Measurements from ENCODE around the gene NEDD9.

Gene NEDD9

DNA sequence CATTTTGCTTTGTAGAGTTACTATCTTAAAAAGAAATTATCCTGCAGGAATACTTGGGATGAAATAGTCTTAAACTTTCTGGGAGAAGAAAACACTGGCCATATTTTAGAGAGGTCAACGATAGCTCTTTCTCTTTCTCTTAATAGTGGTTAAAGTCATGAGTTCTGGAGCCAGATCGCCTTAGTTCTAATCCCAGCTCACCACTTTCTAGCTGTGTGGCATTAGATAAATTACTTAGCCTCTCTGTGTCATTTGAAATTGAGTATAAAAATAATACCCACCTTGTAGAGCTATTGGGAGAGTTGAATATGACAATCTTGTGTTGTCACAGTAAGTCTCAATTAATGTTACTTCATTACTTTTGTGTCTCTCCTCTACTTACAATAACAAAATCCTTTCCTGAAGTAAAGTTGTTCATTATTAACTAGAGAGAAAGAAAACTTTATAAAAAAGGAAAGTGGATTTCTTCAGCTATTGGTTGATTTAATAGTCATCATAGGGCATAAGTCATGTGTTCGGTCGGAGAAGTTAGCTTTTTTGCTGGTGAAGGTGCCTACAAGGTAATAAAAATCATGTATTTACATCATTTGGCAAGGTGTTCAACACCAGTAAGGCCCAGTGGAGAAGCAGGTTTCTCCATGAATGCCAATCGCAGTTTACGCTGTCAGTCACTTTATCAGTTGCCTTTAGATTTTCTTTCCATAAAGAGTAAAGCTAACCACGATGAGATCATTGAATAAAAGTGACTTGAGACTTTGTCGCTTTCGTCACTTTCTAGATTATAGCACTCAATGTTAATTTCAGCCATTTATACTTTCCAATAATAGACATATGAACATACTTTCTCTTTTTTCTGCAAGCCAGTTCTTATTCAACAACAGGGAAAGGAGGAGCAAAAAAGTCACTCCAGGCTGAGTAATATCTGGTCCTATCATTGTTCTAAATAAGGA lies 2.0 kb downstream of the NEDD9 start:
- no peak for DNase-seq (ENCODE audit: low read depth)
- no peak overlapping the region for H3K4me3 ChIP-seq (ENCODE audit: low read depth, low read length)
- TF ChIP-seq POLR2A (IDR thresholded peaks at IDR 0.05; ENCODE audit: extremely low read depth, insufficient read length) (no peak), MYC (IDR thresholded peaks at IDR 0.05; ENCODE audit: low read depth, low read length) (no peak)
- TF ChIP-seq, protein P1, sequence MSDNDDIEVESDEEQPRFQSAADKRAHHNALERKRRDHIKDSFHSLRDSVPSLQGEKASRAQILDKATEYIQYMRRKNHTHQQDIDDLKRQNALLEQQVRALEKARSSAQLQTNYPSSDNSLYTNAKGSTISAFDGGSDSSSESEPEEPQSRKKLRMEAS (IDR thresholded peaks at IDR 0.05; ENCODE audit: low read depth, low read length), result no peak
- TF ChIP-seq, protein P2, sequence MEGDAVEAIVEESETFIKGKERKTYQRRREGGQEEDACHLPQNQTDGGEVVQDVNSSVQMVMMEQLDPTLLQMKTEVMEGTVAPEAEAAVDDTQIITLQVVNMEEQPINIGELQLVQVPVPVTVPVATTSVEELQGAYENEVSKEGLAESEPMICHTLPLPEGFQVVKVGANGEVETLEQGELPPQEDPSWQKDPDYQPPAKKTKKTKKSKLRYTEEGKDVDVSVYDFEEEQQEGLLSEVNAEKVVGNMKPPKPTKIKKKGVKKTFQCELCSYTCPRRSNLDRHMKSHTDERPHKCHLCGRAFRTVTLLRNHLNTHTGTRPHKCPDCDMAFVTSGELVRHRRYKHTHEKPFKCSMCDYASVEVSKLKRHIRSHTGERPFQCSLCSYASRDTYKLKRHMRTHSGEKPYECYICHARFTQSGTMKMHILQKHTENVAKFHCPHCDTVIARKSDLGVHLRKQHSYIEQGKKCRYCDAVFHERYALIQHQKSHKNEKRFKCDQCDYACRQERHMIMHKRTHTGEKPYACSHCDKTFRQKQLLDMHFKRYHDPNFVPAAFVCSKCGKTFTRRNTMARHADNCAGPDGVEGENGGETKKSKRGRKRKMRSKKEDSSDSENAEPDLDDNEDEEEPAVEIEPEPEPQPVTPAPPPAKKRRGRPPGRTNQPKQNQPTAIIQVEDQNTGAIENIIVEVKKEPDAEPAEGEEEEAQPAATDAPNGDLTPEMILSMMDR (IDR thresholded peaks at IDR 0.05; ENCODE audit: low read depth, low read length), result no peak

DNA sequence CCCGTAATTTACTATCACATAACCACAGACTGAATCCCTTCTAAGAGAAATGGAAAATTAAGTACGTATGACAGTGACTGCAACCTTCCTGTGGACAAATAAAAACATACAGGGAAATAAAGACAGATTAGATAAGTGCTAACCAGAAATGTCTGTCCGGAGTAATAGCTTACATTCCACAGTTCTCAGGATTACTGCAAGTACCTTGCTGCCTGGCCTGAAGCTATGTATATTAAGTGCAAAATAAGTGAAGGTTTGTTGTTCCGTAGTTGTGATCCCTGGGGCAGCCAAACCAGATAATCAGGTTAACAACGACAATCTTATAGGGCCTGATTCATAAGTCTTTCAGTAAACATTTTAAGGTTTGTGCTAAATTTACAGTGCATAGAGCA lies 2.8 kb downstream of the NEDD9 start:
- DNase-seq (ENCODE audit: low read depth), result no peak
- TF ChIP-seq, protein P2 (IDR thresholded peaks at IDR 0.05; ENCODE audit: low read depth, low read length), result no peak
- TF ChIP-seq MYC (IDR thresholded peaks at IDR 0.05; ENCODE audit: low read depth, low read length), result no peak
- TF ChIP-seq, protein P1 (IDR thresholded peaks at IDR 0.05; ENCODE audit: low read depth, low read length), result no peak
- no peak for TF ChIP-seq POLR2A (IDR thresholded peaks at IDR 0.05; ENCODE audit: extremely low read depth, insufficient read length)
- no peak overlapping the region for H3K4me3 ChIP-seq (ENCODE audit: low read depth, low read length)

DNA sequence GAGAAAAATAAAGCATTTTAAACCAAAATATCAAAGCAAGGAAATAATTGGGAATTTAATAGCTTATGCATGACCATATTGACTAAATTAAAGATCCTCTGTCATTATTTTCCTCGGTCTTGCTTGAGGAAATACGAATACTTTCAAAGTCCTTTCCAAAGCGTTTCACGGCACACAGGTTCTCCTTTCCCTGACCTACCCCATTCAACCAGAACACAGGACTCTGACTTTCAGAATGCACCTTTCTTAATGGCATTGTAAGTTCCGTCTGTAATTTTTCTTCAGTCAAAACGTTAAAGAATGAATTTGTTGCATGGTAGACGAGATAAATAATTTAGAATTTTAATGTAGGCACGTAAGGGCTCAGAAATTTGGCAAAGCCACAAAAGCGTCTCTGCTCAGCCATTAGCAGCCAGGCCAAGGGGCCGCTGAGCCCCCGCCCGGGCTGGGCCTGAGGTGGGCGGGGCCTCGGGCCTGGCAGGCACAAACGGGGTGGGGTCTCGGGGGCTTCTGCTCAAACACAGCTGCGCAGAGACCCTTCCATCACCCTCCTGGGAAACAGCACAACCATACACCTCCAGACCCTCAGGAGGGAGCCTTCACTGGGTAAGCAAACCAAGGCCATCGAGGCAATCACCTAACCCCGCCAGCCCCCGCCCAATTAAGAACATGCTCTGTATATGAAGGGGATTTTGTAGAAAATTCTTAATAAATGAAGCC lies 3.4 kb downstream of the NEDD9 start:
- no peak for DNase-seq (ENCODE audit: low read depth)
- no peak overlapping the region for H3K4me3 ChIP-seq (ENCODE audit: low read depth, low read length)

DNA sequence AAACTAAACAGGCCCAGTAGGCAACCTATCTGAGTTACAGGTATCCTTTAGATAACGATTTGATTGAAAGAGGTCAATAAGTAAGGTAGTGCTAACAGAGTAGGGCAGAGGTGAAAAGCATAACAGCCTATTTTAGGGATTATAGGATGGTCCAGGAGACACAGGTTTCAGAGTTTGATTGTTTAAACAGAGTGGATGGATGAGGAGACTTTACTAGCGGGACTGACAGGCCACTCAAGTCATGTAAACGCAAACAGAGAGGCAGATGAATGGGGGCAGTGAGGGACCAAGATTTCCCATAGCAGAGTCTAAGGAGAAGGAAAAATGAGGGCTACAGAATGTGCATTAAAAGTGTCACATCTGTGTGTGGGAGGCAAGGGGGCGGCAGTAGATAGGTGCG lies 4.8 kb downstream of the NEDD9 start:
- no peak for DNase-seq (ENCODE audit: low read depth)
- no peak overlapping the region for H3K4me3 ChIP-seq (ENCODE audit: low read depth, low read length)
- TF ChIP-seq POLR2A (IDR thresholded peaks at IDR 0.05; ENCODE audit: extremely low read depth, insufficient read length), result no peak

More for the DNA sequence above, 3.4 kb downstream of the NEDD9 start:
- TF ChIP-seq, protein P2 (IDR thresholded peaks at IDR 0.05; ENCODE audit: low read depth, low read length), result no peak
- TF ChIP-seq POLR2A (IDR thresholded peaks at IDR 0.05; ENCODE audit: extremely low read depth, insufficient read length), result no peak
- no peak for TF ChIP-seq MYC (IDR thresholded peaks at IDR 0.05; ENCODE audit: low read depth, low read length)
- TF ChIP-seq, protein P1 (IDR thresholded peaks at IDR 0.05; ENCODE audit: low read depth, low read length), result no peak

DNA sequence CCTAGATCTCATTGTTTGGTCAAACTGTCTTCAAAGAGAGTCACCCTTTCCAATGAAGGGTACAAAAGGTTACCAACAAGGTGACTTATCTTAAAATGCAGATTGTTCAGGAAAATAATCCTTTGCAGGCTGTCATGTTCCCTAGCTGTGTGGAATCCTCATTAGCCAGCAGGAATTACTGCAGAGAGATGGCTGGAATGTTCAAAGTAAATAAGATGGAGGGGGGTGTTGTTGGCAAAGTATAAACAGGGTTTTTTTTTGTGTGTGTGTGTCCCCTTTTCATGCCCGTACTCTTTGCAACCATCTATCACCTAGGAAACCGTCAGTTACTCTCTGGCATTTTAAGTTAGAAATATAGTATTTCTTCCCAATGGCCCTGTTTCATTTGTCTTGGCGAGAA lies 6.5 kb downstream of the NEDD9 start:
- TF ChIP-seq, protein P1 (IDR thresholded peaks at IDR 0.05; ENCODE audit: low read depth, low read length), result no peak
- TF ChIP-seq, protein P2 (IDR thresholded peaks at IDR 0.05; ENCODE audit: low read depth, low read length), result no peak
- no peak for TF ChIP-seq MYC (IDR thresholded peaks at IDR 0.05; ENCODE audit: low read depth, low read length)
- TF ChIP-seq POLR2A (IDR thresholded peaks at IDR 0.05; ENCODE audit: extremely low read depth, insufficient read length), result no peak
- DNase-seq (ENCODE audit: low read depth), result no peak
- H3K4me3 ChIP-seq (ENCODE audit: low read depth, low read length), result no peak overlapping the region

DNA sequence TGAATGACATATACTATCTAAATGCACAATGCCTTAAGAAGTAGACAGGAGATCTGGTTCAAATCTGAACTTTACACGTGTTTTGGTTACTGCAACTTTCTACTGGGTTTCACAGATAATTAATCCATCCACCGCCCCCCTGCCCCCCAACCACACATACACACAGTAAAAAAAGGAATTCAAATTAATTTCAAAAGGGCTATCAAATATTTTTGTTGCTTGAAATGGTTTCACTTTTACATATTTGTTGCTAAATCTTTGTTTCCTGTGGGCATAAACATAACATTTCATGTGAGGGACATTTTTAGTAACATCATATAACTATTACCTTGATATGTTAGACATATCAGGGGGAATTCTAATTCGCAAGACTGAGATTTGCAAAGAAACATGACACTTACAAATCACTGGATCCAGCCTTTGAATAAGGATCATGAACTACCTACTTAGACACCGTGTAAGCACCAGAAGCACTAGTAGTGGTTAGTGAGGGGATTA lies 7.5 kb downstream of the NEDD9 start:
- TF ChIP-seq, protein P2 (IDR thresholded peaks at IDR 0.05; ENCODE audit: low read depth, low read length), result no peak
- TF ChIP-seq MYC (IDR thresholded peaks at IDR 0.05; ENCODE audit: low read depth, low read length) (no peak), POLR2A (IDR thresholded peaks at IDR 0.05; ENCODE audit: extremely low read depth, insufficient read length) (no peak)
- TF ChIP-seq, protein P1 (IDR thresholded peaks at IDR 0.05; ENCODE audit: low read depth, low read length), result no peak
- DNase-seq (ENCODE audit: low read depth), result no peak

More for the DNA sequence above, 7.5 kb downstream of the NEDD9 start:
- no peak overlapping the region for H3K4me3 ChIP-seq (ENCODE audit: low read depth, low read length)

Measured in NB4 (cell line).